CD4-positive, CD25-positive, alpha-beta regulatory T cell (primary cell): Measurements from ENCODE around the gene SRGAP2B. TPM values are rescaled to one million over a fixed set of nuclear protein-coding genes. Genes with fewer than 3 reads are reported as not detected.
"Not testable (repeated sequence)": the region's sequence is repeated elsewhere in the genome, so short reads cannot be mapped to it uniquely, and the experiment has no call there.

Source experiments
- ATAC-seq, 2 donors: fragments of 150-1000 bp; cut with Tn5 transposase; one replicate each; pipeline ENCODE4 v1.10.0; 2021; ENCODE audit warnings: low read depth in 2 of 2, moderate number of reproducible peaks in 2 of 2, moderate library complexity in 1 of 2
- DNase-seq, 3 donors: peaks; one replicate each; pipeline versions ENCODE4 v3.0.0 to v3.0.0-alpha.2; 2012 to 2022; ENCODE audit warnings: mixed read lengths in 1 of 3
- H3K27ac ChIP-seq: one replicate; pipeline ENCODE4 v1.7.0; 2013; ENCODE audit warnings: mild to moderate bottlenecking, low read length; ENCODE audit not compliant: insufficient read depth, poor library complexity, severe bottlenecking
- H3K27me3 ChIP-seq: one replicate; pipeline ENCODE4 v1.7.0; 2013; ENCODE audit warnings: low read length; ENCODE audit not compliant: control insufficient read depth, insufficient read depth
- H3K36me3 ChIP-seq: one replicate; pipeline ENCODE4 v1.7.0; 2013; ENCODE audit warnings: mild to moderate bottlenecking, low read length, moderate library complexity; ENCODE audit not compliant: control insufficient read depth, insufficient read depth
- H3K4me1 ChIP-seq: 2 replicates; pipeline ENCODE4 v1.7.0; 2013; ENCODE audit warnings: mild to moderate bottlenecking, low read length; ENCODE audit not compliant: insufficient read depth, control insufficient read depth, poor library complexity, severe bottlenecking
- H3K4me3 ChIP-seq: one replicate; pipeline ENCODE4 v1.7.0; 2013; ENCODE audit warnings: low read depth, mild to moderate bottlenecking, low read length, moderate library complexity
- H3K9me3 ChIP-seq, 2 experiments: 1 replicate in 1 of 2; 2 replicates in 1 of 2; pipeline ENCODE4 v1.7.0; 2013; ENCODE audit warnings: low read length in 2 of 2, mild to moderate bottlenecking in 1 of 2, moderate library complexity in 1 of 2; ENCODE audit not compliant: control insufficient read depth in 2 of 2
- H3K27ac Mint-ChIP-seq, 3 donors: one replicate each; pipeline ENCODE4 v1.8.0; 2020 to 2022; ENCODE audit warnings: mild to moderate bottlenecking in 3 of 3, mixed read lengths in 3 of 3, moderate library complexity in 2 of 3
- H3K27me3 Mint-ChIP-seq: one replicate; pipeline ENCODE4 v1.8.0; 2022; ENCODE audit warnings: mild to moderate bottlenecking, mixed read lengths
- H3K36me3 Mint-ChIP-seq: one replicate; pipeline ENCODE4 v1.8.0; 2020; ENCODE audit warnings: mixed read lengths
- H3K4me1 Mint-ChIP-seq, 4 donors: one replicate each; pipeline ENCODE4 v1.8.0; 2020 to 2022; ENCODE audit warnings: mixed read lengths in 4 of 4, mild to moderate bottlenecking in 1 of 4
- H3K4me3 Mint-ChIP-seq, 4 donors: one replicate each; pipeline ENCODE4 v1.8.0; 2020 to 2022; ENCODE audit warnings: mild to moderate bottlenecking in 4 of 4, mixed read lengths in 4 of 4, moderate library complexity in 3 of 4
- H3K9me3 Mint-ChIP-seq, 7 donors: one replicate each; pipeline ENCODE4 v1.8.0; 2020 to 2022; ENCODE audit warnings: mixed read lengths in 7 of 7, mild to moderate bottlenecking in 3 of 7, moderate library complexity in 2 of 7
- polyA plus RNA-seq, 4 donors: library from polyadenylated mRNA; unstranded; fragments of 300-500 nt; fragmentation: Illumina TruSeq; gene quantifications; one replicate each; pipeline ENCODE4 v1.2.3, GENCODE V29; 2021
- total RNA-seq: library from RNA; stranded (reverse); gene quantifications from one replicate; pipeline ENCODE4 v1.2.3, GENCODE V29; 2022

Gene SRGAP2B
- total and polyA plus RNA-seq, 5 donors from 2014 or later: 1.2 to 36.7 (median 2.1) TPM

DNA sequence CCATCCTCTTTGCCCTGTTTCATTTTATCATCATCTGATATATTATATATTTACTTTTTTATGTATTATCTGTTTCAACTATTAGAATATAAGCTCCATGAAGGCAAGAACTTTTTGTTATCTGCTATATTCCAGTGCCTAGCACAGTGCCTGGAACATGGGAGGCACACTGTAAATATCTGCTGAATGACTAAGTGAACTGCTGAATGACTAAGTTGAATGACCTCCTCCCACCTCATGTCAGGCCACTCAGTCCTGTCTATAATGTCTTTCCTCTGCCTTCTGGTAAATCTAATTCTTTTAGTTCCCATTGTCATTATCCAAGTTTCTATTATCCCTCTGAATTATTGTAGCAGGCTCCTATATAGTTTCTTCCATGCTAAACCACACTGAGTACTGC lies 156.5 kb downstream of the SRGAP2B start:
- not testable (repeated sequence) for H3K27me3 Mint-ChIP-seq, ATAC-seq, H3K9me3 ChIP-seq, H3K27ac ChIP-seq, H3K36me3 ChIP-seq, DNase-seq, H3K36me3 Mint-ChIP-seq, H3K27ac Mint-ChIP-seq, H3K4me3 ChIP-seq, H3K27me3 ChIP-seq, H3K4me3 Mint-ChIP-seq, H3K4me1 ChIP-seq, H3K9me3 Mint-ChIP-seq, H3K4me1 Mint-ChIP-seq

DNA sequence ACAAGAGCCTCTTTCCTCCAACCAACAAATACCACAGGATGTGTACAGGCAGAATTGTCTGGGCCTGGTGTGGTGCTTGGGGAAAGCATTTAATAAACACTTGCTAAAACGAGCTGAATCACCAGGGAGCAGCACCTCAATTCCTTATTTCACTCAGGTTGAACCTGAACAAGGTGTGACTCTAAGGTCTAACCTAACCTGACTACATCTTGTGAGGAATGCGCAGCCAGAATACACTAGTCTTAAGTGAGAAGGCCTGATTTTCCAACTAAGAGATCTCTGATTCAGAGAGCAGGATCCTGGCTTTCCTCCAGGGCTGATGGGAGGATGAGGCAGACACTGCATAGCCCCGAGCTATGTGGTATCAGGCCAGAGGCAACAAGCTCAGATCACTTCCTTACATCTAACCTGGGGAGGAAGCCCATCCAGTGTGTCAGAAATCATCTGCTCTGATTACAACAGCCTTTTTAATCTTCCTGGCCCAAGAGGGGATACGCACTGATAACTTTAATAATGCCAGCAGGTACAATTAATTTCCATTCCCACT lies 158.9 kb downstream of the SRGAP2B start:
- H3K4me1 ChIP-seq, H3K4me3 Mint-ChIP-seq, H3K9me3 Mint-ChIP-seq, H3K9me3 ChIP-seq, H3K36me3 Mint-ChIP-seq, H3K4me3 ChIP-seq, H3K27ac Mint-ChIP-seq, DNase-seq, H3K4me1 Mint-ChIP-seq, H3K27ac ChIP-seq, ATAC-seq, H3K27me3 Mint-ChIP-seq, H3K27me3 ChIP-seq, H3K36me3 ChIP-seq: not testable (repeated sequence)

DNA sequence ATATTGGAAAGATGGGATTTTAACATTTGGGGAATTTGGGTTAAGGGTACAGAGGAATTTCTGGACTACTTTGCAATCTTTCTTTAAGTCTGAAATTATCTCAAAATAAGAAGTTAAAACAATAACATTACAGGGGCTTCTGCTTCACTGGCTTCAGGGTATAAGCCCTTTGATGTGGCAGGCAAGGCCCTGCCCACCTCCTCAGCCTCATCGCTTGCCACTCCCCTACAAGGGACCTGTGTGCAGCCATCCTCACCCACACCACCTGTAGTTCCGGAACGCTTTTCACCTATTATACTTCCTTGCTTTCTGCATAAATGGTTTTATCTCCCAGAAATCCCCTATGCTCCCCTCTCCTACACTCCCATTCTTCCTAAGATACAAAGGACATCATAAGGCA lies 159.8 kb downstream of the SRGAP2B start:
- not testable (repeated sequence) for H3K36me3 Mint-ChIP-seq, H3K36me3 ChIP-seq, H3K4me1 Mint-ChIP-seq, DNase-seq, H3K27ac Mint-ChIP-seq, H3K9me3 Mint-ChIP-seq, H3K27ac ChIP-seq, H3K27me3 ChIP-seq, H3K27me3 Mint-ChIP-seq, H3K4me1 ChIP-seq, H3K9me3 ChIP-seq, H3K4me3 Mint-ChIP-seq, ATAC-seq, H3K4me3 ChIP-seq

DNA sequence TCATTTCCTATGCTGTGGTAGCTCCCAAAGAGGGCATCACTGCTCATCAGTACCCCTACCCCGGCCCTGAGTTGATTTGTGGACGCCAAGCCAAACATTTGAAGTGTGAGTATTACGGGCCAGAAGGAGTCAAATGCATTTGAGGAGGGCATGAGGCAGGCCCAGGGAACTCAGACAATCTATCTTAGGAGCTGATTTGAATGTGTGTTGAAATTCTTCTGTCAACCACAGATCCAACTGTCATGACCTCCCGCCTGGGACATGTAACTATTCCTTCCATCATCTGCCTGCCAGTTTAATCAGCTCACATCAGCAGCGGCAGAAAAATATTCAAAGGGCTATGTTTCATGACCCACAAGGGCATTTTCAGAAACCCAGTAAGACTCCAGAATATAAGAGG lies 162.1 kb downstream of the SRGAP2B start:
- not testable (repeated sequence) for H3K36me3 ChIP-seq, H3K36me3 Mint-ChIP-seq, H3K4me3 ChIP-seq, H3K9me3 ChIP-seq, H3K27ac ChIP-seq, ATAC-seq, H3K9me3 Mint-ChIP-seq, H3K4me1 ChIP-seq, DNase-seq, H3K4me3 Mint-ChIP-seq, H3K27me3 ChIP-seq, H3K4me1 Mint-ChIP-seq, H3K27ac Mint-ChIP-seq, H3K27me3 Mint-ChIP-seq

DNA sequence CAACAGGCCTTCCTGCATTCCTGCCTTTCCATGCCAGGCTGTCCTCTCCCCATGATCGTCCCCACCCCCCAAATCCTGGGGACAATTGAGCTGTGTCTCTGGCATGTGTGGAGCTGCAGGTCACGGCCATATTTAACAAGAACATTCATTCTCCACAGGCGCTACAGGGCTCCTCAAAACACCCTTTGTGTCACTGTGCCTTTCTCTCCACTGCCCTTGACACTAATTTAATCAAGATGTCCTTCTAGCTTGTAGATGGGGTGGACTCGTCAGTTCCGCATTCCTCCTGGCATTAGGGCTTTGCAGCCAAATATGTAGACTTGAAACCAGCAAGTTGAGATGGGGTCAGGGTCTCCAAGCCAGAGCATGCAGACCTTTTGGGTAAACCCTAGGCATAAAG lies 163.0 kb downstream of the SRGAP2B start:
- H3K9me3 Mint-ChIP-seq, H3K4me1 Mint-ChIP-seq, H3K27ac Mint-ChIP-seq, H3K36me3 Mint-ChIP-seq, DNase-seq, ATAC-seq, H3K36me3 ChIP-seq, H3K27me3 Mint-ChIP-seq, H3K4me1 ChIP-seq, H3K9me3 ChIP-seq, H3K27me3 ChIP-seq, H3K4me3 Mint-ChIP-seq, H3K4me3 ChIP-seq, H3K27ac ChIP-seq: not testable (repeated sequence)

DNA sequence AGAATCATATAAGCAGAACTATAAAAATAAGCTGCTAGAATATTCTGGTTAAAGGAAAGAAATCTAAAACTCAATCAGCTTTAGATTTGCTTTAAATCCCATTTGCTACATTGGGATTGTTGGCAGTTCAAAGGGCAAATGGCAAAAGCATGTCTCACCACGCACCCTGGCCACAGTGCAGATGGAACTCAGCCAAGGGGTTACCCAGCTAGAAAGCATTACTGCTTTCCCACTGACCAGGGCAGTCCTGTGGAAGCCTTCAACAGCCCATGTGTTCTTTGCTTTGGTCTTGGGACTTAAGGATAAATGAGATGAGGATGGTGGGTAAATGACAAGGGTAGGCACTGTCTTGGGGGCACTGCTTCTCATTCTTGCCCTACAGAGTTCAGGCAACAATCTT lies 163.6 kb downstream of the SRGAP2B start:
- not testable (repeated sequence) for H3K4me1 ChIP-seq, DNase-seq, H3K4me1 Mint-ChIP-seq, H3K36me3 Mint-ChIP-seq, H3K9me3 ChIP-seq, ATAC-seq, H3K4me3 ChIP-seq, H3K9me3 Mint-ChIP-seq, H3K27me3 ChIP-seq, H3K36me3 ChIP-seq, H3K27me3 Mint-ChIP-seq, H3K27ac Mint-ChIP-seq, H3K4me3 Mint-ChIP-seq, H3K27ac ChIP-seq

DNA sequence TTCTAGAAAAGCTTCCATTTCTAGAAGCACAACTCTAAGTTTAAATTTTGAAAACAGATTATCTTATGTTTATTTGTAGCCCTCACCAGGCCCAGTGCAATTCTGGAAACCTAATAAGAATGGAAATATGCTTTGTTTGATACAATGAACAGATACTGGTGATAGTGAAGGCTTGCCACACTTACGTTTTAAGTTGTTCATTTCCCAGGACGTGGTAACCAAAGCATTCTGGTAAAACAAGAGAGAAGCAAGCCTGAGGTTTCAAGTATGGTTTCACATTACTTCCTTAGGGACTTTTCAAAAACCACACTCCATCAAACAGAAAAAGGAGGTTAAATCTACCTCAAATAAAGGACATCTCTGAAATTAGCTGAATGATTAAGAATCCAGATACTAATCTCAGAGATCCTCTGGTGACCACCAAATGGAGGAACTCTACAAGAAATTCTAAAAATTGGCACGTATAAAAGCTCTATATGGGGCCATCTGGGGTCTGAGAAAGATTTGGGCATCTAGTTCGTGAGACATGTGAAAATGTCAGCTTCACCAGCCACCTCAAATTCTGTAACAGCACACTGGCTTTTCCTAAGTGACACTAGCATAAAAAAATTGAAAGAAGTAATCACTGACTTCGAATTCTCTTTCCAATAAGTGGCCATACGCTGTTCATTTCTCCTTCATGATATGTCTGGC lies 164.9 kb downstream of the SRGAP2B start:
- not testable (repeated sequence) for H3K36me3 ChIP-seq, H3K4me3 Mint-ChIP-seq, H3K27me3 Mint-ChIP-seq, H3K4me1 Mint-ChIP-seq, H3K9me3 ChIP-seq, H3K4me1 ChIP-seq, H3K27ac Mint-ChIP-seq, H3K4me3 ChIP-seq, DNase-seq, H3K27me3 ChIP-seq, H3K27ac ChIP-seq, ATAC-seq, H3K36me3 Mint-ChIP-seq, H3K9me3 Mint-ChIP-seq

DNA sequence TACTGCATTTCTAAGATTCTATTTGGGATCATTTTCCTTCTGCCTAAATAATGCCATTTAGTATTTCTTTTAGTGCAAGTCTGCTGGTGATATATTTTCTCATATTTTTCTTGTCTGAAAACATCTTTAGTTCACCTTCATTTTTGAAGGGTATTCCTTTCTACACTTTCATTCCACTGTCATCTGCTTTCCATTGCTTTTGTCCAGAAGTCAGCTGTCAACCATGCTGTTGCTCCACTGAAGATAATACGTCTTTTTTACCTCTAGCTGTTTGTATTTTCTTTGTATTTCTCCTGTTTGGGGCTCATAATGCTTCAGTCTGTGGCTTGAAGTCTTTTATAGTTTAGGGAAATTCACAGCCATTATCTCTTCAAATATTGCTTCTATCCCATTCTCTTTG lies 167.8 kb downstream of the SRGAP2B start:
- H3K27ac ChIP-seq, H3K27me3 Mint-ChIP-seq, H3K9me3 Mint-ChIP-seq, H3K4me3 ChIP-seq, ATAC-seq, H3K36me3 ChIP-seq, H3K4me3 Mint-ChIP-seq, H3K4me1 Mint-ChIP-seq, H3K36me3 Mint-ChIP-seq, H3K9me3 ChIP-seq, H3K27me3 ChIP-seq, DNase-seq, H3K4me1 ChIP-seq, H3K27ac Mint-ChIP-seq: not testable (repeated sequence)
